ENCODE results near the gene PPP1R14D.

DNA sequence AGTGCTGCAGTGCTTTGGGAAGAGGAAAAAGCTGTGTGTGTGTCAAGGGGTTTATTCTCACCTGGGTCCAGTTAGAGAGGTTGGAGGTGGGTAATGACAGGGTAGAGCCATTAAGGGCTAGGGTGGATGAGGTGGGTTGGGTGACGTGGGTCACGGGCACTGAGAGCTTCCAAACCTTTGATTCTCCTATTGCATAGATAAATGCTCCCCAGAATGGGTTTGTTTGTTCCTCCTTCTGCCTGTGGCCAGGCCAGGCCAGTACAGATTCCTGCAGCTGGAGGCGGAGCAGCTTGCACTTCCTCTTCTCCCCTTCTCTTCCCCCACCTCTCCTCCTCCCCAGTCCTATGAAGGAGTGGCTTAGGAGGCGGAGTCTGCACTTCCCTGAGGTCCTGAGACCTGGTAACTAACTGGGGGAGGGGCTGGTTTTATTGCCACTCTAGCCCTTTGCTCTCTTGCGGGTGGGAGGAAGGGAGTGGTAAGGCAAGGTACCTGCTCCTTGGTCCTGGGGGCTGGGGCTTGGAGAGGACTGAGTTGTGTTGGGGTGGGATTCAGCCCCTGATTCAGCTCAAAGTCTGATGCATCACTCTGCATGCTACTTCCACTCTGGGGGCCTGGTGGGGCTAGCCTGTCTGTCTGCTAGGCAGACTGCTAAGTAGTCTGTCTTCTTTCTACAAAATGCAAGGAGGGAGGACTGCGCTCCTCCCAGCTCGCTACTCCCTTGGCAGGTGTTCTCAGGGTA is 18.9 kb upstream of the PPP1R14D start:
- TF ChIP-seq, protein P1, sequence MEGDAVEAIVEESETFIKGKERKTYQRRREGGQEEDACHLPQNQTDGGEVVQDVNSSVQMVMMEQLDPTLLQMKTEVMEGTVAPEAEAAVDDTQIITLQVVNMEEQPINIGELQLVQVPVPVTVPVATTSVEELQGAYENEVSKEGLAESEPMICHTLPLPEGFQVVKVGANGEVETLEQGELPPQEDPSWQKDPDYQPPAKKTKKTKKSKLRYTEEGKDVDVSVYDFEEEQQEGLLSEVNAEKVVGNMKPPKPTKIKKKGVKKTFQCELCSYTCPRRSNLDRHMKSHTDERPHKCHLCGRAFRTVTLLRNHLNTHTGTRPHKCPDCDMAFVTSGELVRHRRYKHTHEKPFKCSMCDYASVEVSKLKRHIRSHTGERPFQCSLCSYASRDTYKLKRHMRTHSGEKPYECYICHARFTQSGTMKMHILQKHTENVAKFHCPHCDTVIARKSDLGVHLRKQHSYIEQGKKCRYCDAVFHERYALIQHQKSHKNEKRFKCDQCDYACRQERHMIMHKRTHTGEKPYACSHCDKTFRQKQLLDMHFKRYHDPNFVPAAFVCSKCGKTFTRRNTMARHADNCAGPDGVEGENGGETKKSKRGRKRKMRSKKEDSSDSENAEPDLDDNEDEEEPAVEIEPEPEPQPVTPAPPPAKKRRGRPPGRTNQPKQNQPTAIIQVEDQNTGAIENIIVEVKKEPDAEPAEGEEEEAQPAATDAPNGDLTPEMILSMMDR (IDR thresholded peaks at IDR 0.05 in 4 of 5, conservative IDR thresholded peaks at IDR 0.05 in 1 of 5) = no peak
- no peak for TF ChIP-seq POLR2A (IDR thresholded peaks at IDR 0.05)

Measured in gastrocnemius medialis (tissue), 4 donors.